SIG-M5 (cell line): Measurements from ENCODE around the gene TLL2.

ENCODE experiments used
- DNase-seq: peaks from one replicate; lab custom pipeline; 2025; lab: John Stamatoyannopoulos, UW

The TLL2 gene

GRCh38 chr10:96390460-96390864 lies 123.3 kb downstream of the TLL2 start:
- DNase-seq: no peak

GRCh38 chr10:96389785-96390184 lies 123.9 kb downstream of the TLL2 start:
- DNase-seq: no peak

- no peak for DNase-seq
Measured at GRCh38 chr10:96387601-96388000, 126.1 kb downstream of the TLL2 start.

GRCh38 chr10:96387161-96387560 lies 126.6 kb downstream of the TLL2 start:
- DNase-seq: no peak

- DNase-seq: no peak
Measured at GRCh38 chr10:96384506-96384905, 129.2 kb downstream of the TLL2 start.

GRCh38 chr10:96380821-96381220 lies 132.9 kb downstream of the TLL2 start:
- DNase-seq: peak; percentile 70

GRCh38 chr10:96379758-96380157 lies 134.0 kb downstream of the TLL2 start:
- DNase-seq: no peak

GRCh38 chr10:96378741-96379140 lies 135.0 kb downstream of the TLL2 start:
- no peak for DNase-seq

GRCh38 chr10:96377816-96378294 lies 135.9 kb downstream of the TLL2 start:
- DNase-seq: no peak

GRCh38 chr10:96376483-96376882 lies 137.2 kb downstream of the TLL2 start:
- no peak for DNase-seq

GRCh38 chr10:96374985-96375830 lies 138.5 kb downstream of the TLL2 start:
- DNase-seq: no peak

- no peak for DNase-seq
Measured at GRCh38 chr10:96374639-96374984, 139.1 kb downstream of the TLL2 start.

GRCh38 chr10:96374004-96374403 lies 139.7 kb downstream of the TLL2 start:
- no peak for DNase-seq

- no peak for DNase-seq
Measured at GRCh38 chr10:96371356-96371755, 142.4 kb downstream of the TLL2 start.

- no peak for DNase-seq
Measured at GRCh38 chr10:96370584-96371157, 143.1 kb downstream of the TLL2 start.

GRCh38 chr10:96369890-96370583 lies 143.7 kb downstream of the TLL2 start:
- DNase-seq: no peak

- no peak for DNase-seq
Measured at GRCh38 chr10:96368971-96369370, 144.8 kb downstream of the TLL2 start.

- no peak for DNase-seq
Measured at GRCh38 chr10:96367470-96367869, 146.3 kb downstream of the TLL2 start.

- no peak for DNase-seq
Measured at GRCh38 chr10:96366508-96366907, 147.2 kb downstream of the TLL2 start.

- DNase-seq: no peak
Measured at GRCh38 chr10:96365571-96365970, 148.2 kb downstream of the TLL2 start.

- no peak for DNase-seq
Measured at GRCh38 chr10:96360766-96361165, 153.0 kb downstream of the TLL2 start.

- no peak for DNase-seq
Measured at GRCh38 chr10:96360331-96360730, 153.4 kb downstream of the TLL2 start.

GRCh38 chr10:96359616-96360015 lies 154.1 kb downstream of the TLL2 start:
- DNase-seq: no peak
